ENCODE measurements around the gene SLC24A3.

SLC24A3 gene

GRCh38 chr20:19760371-19760721 lies 547.9 kb downstream of the SLC24A3 start:
- no peak for FAIRE-seq

- no peak for FAIRE-seq
Measured at GRCh38 chr20:19761326-19761725, 548.9 kb downstream of the SLC24A3 start.

- no peak for FAIRE-seq
Measured at GRCh38 chr20:19761841-19762240, 549.4 kb downstream of the SLC24A3 start.

GRCh38 chr20:19764207-19764606 lies 551.8 kb downstream of the SLC24A3 start:
- FAIRE-seq = no peak

GRCh38 chr20:19765266-19765665 lies 552.8 kb downstream of the SLC24A3 start:
- no peak for FAIRE-seq

- no peak for FAIRE-seq
Measured at GRCh38 chr20:19765913-19766312, 553.5 kb downstream of the SLC24A3 start.

- no peak for FAIRE-seq
Measured at GRCh38 chr20:19767070-19767469, 554.6 kb downstream of the SLC24A3 start.

- FAIRE-seq = no peak
Measured at GRCh38 chr20:19768325-19768842, 555.9 kb downstream of the SLC24A3 start.

GRCh38 chr20:19769507-19769906 lies 557.1 kb downstream of the SLC24A3 start:
- no peak for FAIRE-seq

GRCh38 chr20:19770375-19770774 lies 557.9 kb downstream of the SLC24A3 start:
- FAIRE-seq = no peak

GRCh38 chr20:19771031-19771430 lies 558.6 kb downstream of the SLC24A3 start:
- FAIRE-seq = no peak
